Naive thymus-derived CD4-positive, alpha-beta T cell (primary cell): ENCODE measurements around the gene OXGR1. TPM values are rescaled to one million over a fixed set of nuclear protein-coding genes. Genes with fewer than 3 reads are reported as not detected.

Experiments used
- ATAC-seq: fragments of 150-1000 bp; cut with Tn5 transposase; 2 replicates; pipeline ENCODE4 v1.10.0; 2021; ENCODE audit warnings: mild to moderate bottlenecking, moderate library complexity
- CTCF ChIA-PET: fragments of 350-600 bp; sonication (Branson Sonifier 250); formaldehyde crosslinking; loops from one replicate; lab custom pipeline; 2021; ENCODE audit warnings: antibody characterized with exemption; lab: Charles Lee
- POLR2A ChIA-PET: fragments of 350-600 bp; sonication (Branson Sonifier 250); formaldehyde crosslinking; loops from one replicate; lab custom pipeline; 2021; ENCODE audit warnings: antibody characterized with exemption, inconsistent platforms; lab: Charles Lee
- DNase-seq, 9 donors: peaks; one replicate each; pipeline versions ENCODE4 v3.0.0 to v3.0.0-alpha.2; 2020 to 2022; ENCODE audit warnings: mixed read lengths in 1 of 9
- H3K27ac ChIP-seq: one replicate; pipeline ENCODE4 v1.7.0; 2013; ENCODE audit warnings: mild to moderate bottlenecking, low read depth, low read length, moderate library complexity
- H3K27me3 ChIP-seq, 2 donors: one replicate each; pipeline ENCODE4 v1.7.0; 2013; ENCODE audit warnings: low read length in 2 of 2, mild to moderate bottlenecking in 2 of 2, moderate library complexity in 2 of 2; ENCODE audit not compliant: control insufficient read depth in 2 of 2, insufficient read depth in 2 of 2
- H3K36me3 ChIP-seq, 3 experiments: 1 replicate in 2 of 3; 2 replicates in 1 of 3; pipeline ENCODE4 v1.7.0; 2013; ENCODE audit warnings: low read length in 3 of 3, mild to moderate bottlenecking in 3 of 3, moderate library complexity in 1 of 3; ENCODE audit not compliant: insufficient read depth in 3 of 3, control insufficient read depth in 2 of 3
- H3K4me1 ChIP-seq, 2 donors: one replicate each; pipeline ENCODE4 v1.7.0; 2013; ENCODE audit warnings: low read length in 2 of 2, mild to moderate bottlenecking in 2 of 2, moderate library complexity in 1 of 2; ENCODE audit not compliant: control insufficient read depth in 2 of 2, insufficient read depth in 2 of 2
- H3K4me3 ChIP-seq: 2 replicates; pipeline ENCODE4 v1.7.0; 2013; ENCODE audit warnings: mild to moderate bottlenecking, low read length
- H3K9me3 ChIP-seq, 3 experiments: 1 replicate in 2 of 3; 2 replicates in 1 of 3; pipeline ENCODE4 v1.7.0; 2013; ENCODE audit warnings: low read length in 3 of 3; ENCODE audit not compliant: control insufficient read depth in 2 of 3
- H3K27ac Mint-ChIP-seq, 9 donors: one replicate each; pipeline ENCODE4 v1.8.0; 2020 to 2022; ENCODE audit warnings: mixed read lengths in 9 of 9, mild to moderate bottlenecking in 8 of 9, moderate library complexity in 5 of 9, inconsistent platforms in 2 of 9
- H3K27me3 Mint-ChIP-seq, 5 donors: one replicate each; pipeline ENCODE4 v1.8.0; 2021 to 2022; ENCODE audit warnings: mixed read lengths in 5 of 5, mild to moderate bottlenecking in 1 of 5
- H3K36me3 Mint-ChIP-seq, 5 donors: one replicate each; pipeline ENCODE4 v1.8.0; 2020 to 2022; ENCODE audit warnings: mixed read lengths in 5 of 5, mild to moderate bottlenecking in 3 of 5, inconsistent platforms in 1 of 5
- H3K4me1 Mint-ChIP-seq, 7 donors: one replicate each; pipeline ENCODE4 v1.8.0; 2020 to 2022; ENCODE audit warnings: mixed read lengths in 7 of 7, mild to moderate bottlenecking in 3 of 7, inconsistent platforms in 1 of 7
- H3K4me3 Mint-ChIP-seq, 10 donors: one replicate each; pipeline ENCODE4 v1.8.0; 2020 to 2022; ENCODE audit warnings: mild to moderate bottlenecking in 10 of 10, mixed read lengths in 10 of 10, moderate library complexity in 6 of 10, inconsistent platforms in 2 of 10
- H3K9me3 Mint-ChIP-seq, 11 donors: one replicate each; pipeline ENCODE4 v1.8.0; 2020 to 2022; ENCODE audit warnings: mixed read lengths in 11 of 11, mild to moderate bottlenecking in 4 of 11, inconsistent platforms in 1 of 11, moderate library complexity in 1 of 11
- intact Hi-C, 2 donors: fragments of 100-400 bp; cut with micrococcal nuclease; formaldehyde crosslinking; loops; one replicate each; pipeline ENCODE4 v1.15.1; 2023
- polyA plus RNA-seq, 2 donors: library from polyadenylated mRNA; unstranded; fragments of 300-500 nt; fragmentation: Illumina TruSeq; gene quantifications; one replicate each; pipeline ENCODE4 v1.2.3, GENCODE V29; 2021
- total RNA-seq, 6 experiments: library from RNA in 5 of 6; stranded (reverse) in 5 of 6; gene quantifications; 1 replicate in 5 of 6; 2 replicates in 1 of 6; pipeline ENCODE4 v1.2.3 and lab custom pipeline; 2021 to 2026

Gene OXGR1
- total and polyA plus RNA-seq, 7 experiments from 2014 or later: not detected

DNA sequence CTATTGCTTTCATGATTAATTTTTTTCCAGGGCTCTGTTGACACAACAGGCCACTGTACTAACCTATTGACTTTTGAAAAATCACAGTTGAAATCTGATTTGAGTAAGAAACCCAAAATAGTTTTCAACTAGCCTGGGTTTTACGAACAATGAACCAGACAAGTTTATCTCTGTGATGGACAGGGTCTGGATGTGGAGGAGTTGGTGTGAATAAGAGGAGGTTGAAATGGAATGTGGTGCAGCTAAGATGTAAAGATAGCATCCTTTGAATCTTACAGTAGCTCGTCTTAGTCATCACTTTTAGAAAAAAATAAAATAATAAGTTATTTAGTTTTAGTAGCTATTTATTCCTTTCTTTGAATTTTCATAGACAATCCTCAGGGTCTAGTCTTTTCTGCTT lies 8.3 kb upstream of the OXGR1 start:
- CTCF ChIA-PET: no interaction called here
- Mint-ChIP-seq H3K4me1 (peaks cover 0 to 6% (median 0%) of the 10 kb centered on the region in 7 donors), H3K36me3 (no peaks in the 10 kb centered on the region), H3K27me3 (peaks cover 17 to 64% (median 46%) of the 10 kb centered on the region in 5 donors), H3K4me3 (no peak overlapping the region), H3K9me3 (peaks cover 0 to 2% (median 0%) of the 10 kb centered on the region in 11 donors), H3K27ac (no peak overlapping the region)
- H3K27me3 ChIP-seq: no peaks in the 10 kb centered on the region
- intact Hi-C loops: no loop called here
- no peaks in the 10 kb centered on the region for H3K4me1 ChIP-seq
- H3K4me3 ChIP-seq: no peak overlapping the region
- H3K36me3 ChIP-seq: no peaks in the 10 kb centered on the region
- no peak for ATAC-seq
- no peak overlapping the region for H3K27ac ChIP-seq
- POLR2A ChIA-PET: no interaction called here
- DNase-seq: no peak
- H3K9me3 ChIP-seq: no peaks in the 10 kb centered on the region

DNA sequence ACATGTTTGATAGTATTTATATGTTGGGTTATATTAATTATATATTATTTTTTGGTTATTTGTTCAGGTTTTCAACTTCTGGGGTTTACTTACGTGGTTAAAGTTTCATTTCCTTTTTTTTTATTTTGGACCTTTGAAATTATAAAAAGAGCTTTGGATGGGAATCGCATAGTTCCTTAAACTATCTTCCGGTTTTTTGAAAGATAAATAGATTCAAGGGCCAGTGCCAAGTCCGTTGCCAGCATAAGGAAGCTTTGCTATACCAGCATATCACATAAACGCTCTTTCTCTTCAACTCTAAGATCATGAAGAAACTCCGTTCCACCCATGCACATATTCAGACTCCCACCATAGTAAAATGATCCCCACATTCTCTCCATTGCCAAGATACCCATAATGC lies 7.4 kb upstream of the OXGR1 start:
- Mint-ChIP-seq H3K9me3 (peaks cover 0 to 2% (median 0%) of the 10 kb centered on the region in 11 donors), H3K4me3 (no peak overlapping the region), H3K27me3 (peaks cover 20 to 68% (median 48%) of the 10 kb centered on the region in 5 donors), H3K36me3 (no peaks in the 10 kb centered on the region), H3K27ac (no peak overlapping the region), H3K4me1 (peaks cover 0 to 6% (median 0%) of the 10 kb centered on the region in 7 donors)
- no peak for ATAC-seq
- intact Hi-C loops: no loop called here
- ChIA-PET POLR2A (no interaction called here), CTCF (no interaction called here)
- Histone ChIP-seq H3K4me1 (no peaks in the 10 kb centered on the region), H3K4me3 (no peak overlapping the region), H3K27ac (no peak overlapping the region), H3K36me3 (no peaks in the 10 kb centered on the region), H3K9me3 (no peaks in the 10 kb centered on the region), H3K27me3 (no peaks in the 10 kb centered on the region)
- no peak for DNase-seq

DNA sequence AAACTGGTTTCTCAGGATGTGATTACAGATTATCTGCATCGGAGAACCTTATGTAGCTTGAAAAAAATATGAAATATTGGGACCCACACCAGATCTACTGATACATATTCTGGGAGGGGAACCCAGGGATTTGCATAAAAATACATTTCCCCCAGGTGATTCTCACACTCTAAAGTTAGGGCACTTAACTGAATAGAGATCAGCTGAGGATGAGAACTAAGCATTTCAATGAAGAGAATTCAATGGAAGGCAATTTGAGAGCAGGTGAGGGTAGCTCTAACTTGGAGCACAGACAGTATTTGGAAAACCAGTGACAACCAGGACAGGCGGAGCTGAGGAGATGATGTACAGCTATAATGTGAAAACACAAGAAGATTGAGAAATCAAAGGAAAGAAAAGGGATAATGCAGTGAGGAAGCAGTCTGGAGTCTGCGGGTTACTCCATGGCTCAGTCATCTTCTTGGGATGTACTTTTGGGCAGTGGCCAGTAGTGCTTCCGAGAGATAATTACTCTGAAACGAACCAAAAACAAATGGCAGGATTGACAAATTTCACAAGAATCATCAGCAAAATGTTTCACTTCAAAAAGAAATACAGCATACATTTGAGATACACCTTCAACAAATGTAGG lies 6.1 kb upstream of the OXGR1 start:
- Histone ChIP-seq H3K27me3 (no peaks in the 10 kb centered on the region), H3K36me3 (no peaks in the 10 kb centered on the region), H3K9me3 (no peaks in the 10 kb centered on the region), H3K4me1 (no peaks in the 10 kb centered on the region), H3K27ac (no peak overlapping the region), H3K4me3 (no peak overlapping the region)
- Mint-ChIP-seq H3K36me3 (no peaks in the 10 kb centered on the region), H3K9me3 (peaks cover 0 to 4% (median 0%) of the 10 kb centered on the region in 11 donors), H3K27ac (no peak overlapping the region), H3K4me3 (no peak overlapping the region), H3K4me1 (peaks cover 0 to 8% (median 0%) of the 10 kb centered on the region in 7 donors), H3K27me3 (peaks cover 24 to 62% (median 55%) of the 10 kb centered on the region in 5 donors)
- ChIA-PET CTCF (no interaction called here), POLR2A (no interaction called here)
- intact Hi-C loops: no loop called here
- no peak for ATAC-seq
- DNase-seq: no peak

DNA sequence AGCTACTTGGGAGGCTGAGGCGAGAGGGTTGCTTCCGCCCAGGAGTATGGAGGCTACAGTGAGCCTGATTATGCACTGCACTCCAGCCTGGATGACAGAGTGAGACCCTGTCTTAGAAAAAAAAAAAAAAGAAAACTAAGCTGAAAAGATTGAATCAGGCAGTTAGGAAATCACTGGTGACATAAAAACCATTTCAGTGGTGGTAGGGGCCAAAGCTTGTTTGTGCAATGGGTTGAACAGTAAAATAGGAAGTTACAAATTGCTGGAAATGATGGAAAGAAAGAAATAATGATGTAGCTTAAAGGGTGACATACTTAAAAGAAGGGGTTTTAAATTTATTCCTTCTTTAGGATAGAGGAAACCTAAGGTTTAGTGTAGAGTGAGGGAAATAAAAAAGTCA lies 4.8 kb upstream of the OXGR1 start:
- Histone ChIP-seq H3K36me3 (no peaks in the 10 kb centered on the region), H3K9me3 (no peaks in the 10 kb centered on the region), H3K4me3 (no peak overlapping the region), H3K27me3 (no peaks in the 10 kb centered on the region), H3K4me1 (no peaks in the 10 kb centered on the region), H3K27ac (no peak overlapping the region)
- Mint-ChIP-seq H3K27me3 (peaks cover 35 to 62% (median 59%) of the 10 kb centered on the region in 5 donors), H3K4me3 (no peak overlapping the region), H3K4me1 (peaks cover 0 to 12% (median 6%) of the 10 kb centered on the region in 7 donors), H3K27ac (no peak overlapping the region), H3K9me3 (peaks cover 0 to 6% (median 3%) of the 10 kb centered on the region in 11 donors), H3K36me3 (peaks cover 0 to 5% (median 0%) of the 10 kb centered on the region in 5 donors)
- intact Hi-C loops: no loop called here
- ChIA-PET POLR2A (no interaction called here), CTCF (no interaction called here)
- no peak for DNase-seq
- ATAC-seq: no peak

DNA sequence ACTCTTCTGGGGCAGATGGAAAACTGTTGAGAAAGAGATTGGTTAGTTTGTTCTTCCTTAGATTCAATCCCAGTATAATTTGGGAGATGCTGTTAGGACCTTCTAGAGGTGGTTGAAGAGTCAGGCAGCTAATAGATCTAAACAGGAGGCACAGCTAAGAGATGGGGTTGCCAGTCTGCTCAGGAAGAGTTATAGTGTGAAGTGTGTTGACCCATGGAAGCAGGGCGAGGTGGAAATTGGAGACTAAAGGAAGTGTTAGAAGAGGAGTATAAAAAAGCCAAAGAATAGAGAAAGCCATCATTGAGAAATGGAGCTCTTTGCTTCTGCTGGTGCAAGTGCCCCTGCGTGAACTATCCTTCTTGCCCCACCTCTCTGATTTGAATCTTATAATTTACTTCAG lies 3.8 kb upstream of the OXGR1 start:
- Mint-ChIP-seq H3K27ac (no peak overlapping the region), H3K36me3 (peaks cover 0 to 10% (median 0%) of the 10 kb centered on the region in 5 donors), H3K4me1 (peaks cover 0 to 17% (median 11%) of the 10 kb centered on the region in 7 donors), H3K4me3 (no peak overlapping the region), H3K9me3 (peaks cover 0 to 11% (median 3%) of the 10 kb centered on the region in 11 donors), H3K27me3 (peaks cover 41 to 70% (median 64%) of the 10 kb centered on the region in 5 donors)
- Histone ChIP-seq H3K27ac (no peak overlapping the region), H3K9me3 (no peaks in the 10 kb centered on the region), H3K36me3 (no peaks in the 10 kb centered on the region), H3K4me3 (no peak overlapping the region), H3K4me1 (no peaks in the 10 kb centered on the region), H3K27me3 (no peaks in the 10 kb centered on the region)
- ChIA-PET CTCF (no interaction called here), POLR2A (no interaction called here)
- ATAC-seq (no peak), DNase-seq (no peak)
- intact Hi-C loops: no loop called here

DNA sequence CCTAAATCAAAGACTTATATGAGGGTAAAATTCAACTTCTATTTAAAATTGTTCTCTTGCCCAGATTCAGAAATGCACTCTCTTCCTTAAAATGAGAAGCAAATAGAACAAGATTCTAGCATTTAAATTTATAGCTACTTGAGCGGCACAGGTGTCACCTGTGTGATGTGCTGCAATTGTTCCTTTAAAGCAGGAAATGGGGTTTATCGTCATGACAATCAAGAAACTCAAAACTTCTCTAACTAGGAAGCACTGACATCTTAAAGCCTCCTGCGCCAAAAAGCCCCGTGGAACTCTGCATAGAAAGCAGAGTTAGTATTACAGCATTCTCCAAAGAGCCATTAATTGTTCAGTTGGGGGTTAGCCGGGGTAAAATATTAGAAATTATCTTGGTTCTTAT lies 2.6 kb upstream of the OXGR1 start:
- Mint-ChIP-seq H3K9me3 (peaks cover 0 to 13% (median 3%) of the 10 kb centered on the region in 11 donors), H3K4me3 (no peak overlapping the region), H3K27ac (no peak overlapping the region), H3K36me3 (peaks cover 0 to 10% (median 0%) of the 10 kb centered on the region in 5 donors), H3K4me1 (peaks cover 0 to 17% (median 11%) of the 10 kb centered on the region in 7 donors), H3K27me3 (peaks cover 38 to 76% (median 68%) of the 10 kb centered on the region in 5 donors)
- ChIA-PET CTCF (no interaction called here), POLR2A (no interaction called here)
- ATAC-seq: no peak
- Histone ChIP-seq H3K4me3 (no peak overlapping the region), H3K9me3 (no peaks in the 10 kb centered on the region), H3K27me3 (no peaks in the 10 kb centered on the region), H3K27ac (no peak overlapping the region), H3K4me1 (no peaks in the 10 kb centered on the region), H3K36me3 (no peaks in the 10 kb centered on the region)
- intact Hi-C loops: no loop called here
- DNase-seq: no peak

DNA sequence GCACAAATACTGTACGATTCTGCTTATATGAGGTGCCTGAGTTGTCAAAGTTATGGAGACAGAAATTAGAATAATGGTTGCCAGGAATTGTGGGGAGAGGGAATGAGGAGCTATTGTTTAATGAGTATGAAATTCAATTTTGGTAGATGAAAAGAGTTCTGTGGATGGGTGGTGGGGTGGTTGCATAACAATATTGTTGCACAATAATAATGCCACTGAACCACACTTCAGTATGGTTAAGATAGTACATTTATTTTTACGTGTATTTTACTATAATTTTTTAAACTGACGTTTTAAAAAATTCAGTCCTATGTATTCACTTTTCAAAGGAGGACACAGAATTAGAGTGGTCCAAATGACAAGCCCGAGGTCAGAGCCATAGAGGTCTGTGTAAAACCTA lies 1.8 kb upstream of the OXGR1 start:
- Histone ChIP-seq H3K27me3 (no peaks in the 10 kb centered on the region), H3K27ac (no peak overlapping the region), H3K9me3 (no peaks in the 10 kb centered on the region), H3K4me3 (no peak overlapping the region), H3K4me1 (no peaks in the 10 kb centered on the region), H3K36me3 (no peaks in the 10 kb centered on the region)
- ATAC-seq: no peak
- H3K4me3 Mint-ChIP-seq: no peak overlapping the region
- DNase-seq: no peak
- peaks cover 0 to 21% (median 6%) of the 10 kb centered on the region in 11 donors for H3K9me3 Mint-ChIP-seq
- peaks cover 0 to 10% (median 0%) of the 10 kb centered on the region in 5 donors for H3K36me3 Mint-ChIP-seq
- peaks cover 0 to 16% (median 11%) of the 10 kb centered on the region in 7 donors for H3K4me1 Mint-ChIP-seq
- intact Hi-C loops: no loop called here
- no peak overlapping the region for H3K27ac Mint-ChIP-seq
- H3K27me3 Mint-ChIP-seq: peaks cover 38 to 79% (median 69%) of the 10 kb centered on the region in 5 donors
- CTCF ChIA-PET: interaction anchor here (0.7 kb wide), 1 partner anchor 308 kb away, joined by 8 read pairs; no protein-coding TSS in a partner anchor
- POLR2A ChIA-PET: no interaction called here
